IMR-90 (cell line): ENCODE data around the gene CREG2.

Experiments
- POLR2A ChIP-seq: IDR thresholded peaks from 2 replicates; pipeline ENCODE4 v1.6.1; 2012; ENCODE audit warnings: mild to moderate bottlenecking, low read depth, low read length
- RFX5 ChIP-seq: IDR thresholded peaks from 2 replicates; pipeline ENCODE4 v1.8.0; 2012; ENCODE audit warnings: low read depth, mild to moderate bottlenecking, low read length, moderate library complexity
- TF ChIP-seq, protein P1 (sequence below): conservative IDR thresholded peaks from 2 replicates; pipeline ENCODE4 v1.5.1; 2012; ENCODE audit warnings: mild to moderate bottlenecking, low read depth, low read length, improper control_type of control experiment
- TF ChIP-seq, protein P2 (sequence below): fragments of 150-350 bp; IDR thresholded peaks from 2 replicates; pipeline ENCODE4 v1.6.1; 2017; ENCODE audit warnings: mild to moderate bottlenecking, antibody characterized with exemption, low read length, low read depth

DNA sequence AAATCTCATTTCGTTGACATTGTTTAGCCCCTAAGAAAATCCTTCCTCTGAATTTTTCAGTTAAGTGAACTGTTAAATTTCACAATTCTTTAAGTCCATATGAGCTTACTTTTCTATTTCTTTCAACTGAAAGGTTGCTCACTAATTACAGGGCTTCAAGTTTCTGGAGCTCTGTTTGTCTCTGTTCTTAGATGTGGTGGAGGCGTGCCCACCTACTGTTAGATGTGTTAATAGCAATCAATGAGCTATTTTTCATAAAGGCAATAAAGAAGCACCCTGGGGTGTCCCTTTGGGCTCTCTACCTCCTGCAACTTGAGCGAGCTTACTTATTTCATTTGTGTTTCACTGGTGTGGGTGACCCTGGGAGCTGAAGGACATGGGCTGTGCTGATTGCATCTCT is 25.0 kb downstream of the CREG2 start:
- TF ChIP-seq POLR2A (no peak), RFX5 (no peak)
- TF ChIP-seq, protein P1, sequence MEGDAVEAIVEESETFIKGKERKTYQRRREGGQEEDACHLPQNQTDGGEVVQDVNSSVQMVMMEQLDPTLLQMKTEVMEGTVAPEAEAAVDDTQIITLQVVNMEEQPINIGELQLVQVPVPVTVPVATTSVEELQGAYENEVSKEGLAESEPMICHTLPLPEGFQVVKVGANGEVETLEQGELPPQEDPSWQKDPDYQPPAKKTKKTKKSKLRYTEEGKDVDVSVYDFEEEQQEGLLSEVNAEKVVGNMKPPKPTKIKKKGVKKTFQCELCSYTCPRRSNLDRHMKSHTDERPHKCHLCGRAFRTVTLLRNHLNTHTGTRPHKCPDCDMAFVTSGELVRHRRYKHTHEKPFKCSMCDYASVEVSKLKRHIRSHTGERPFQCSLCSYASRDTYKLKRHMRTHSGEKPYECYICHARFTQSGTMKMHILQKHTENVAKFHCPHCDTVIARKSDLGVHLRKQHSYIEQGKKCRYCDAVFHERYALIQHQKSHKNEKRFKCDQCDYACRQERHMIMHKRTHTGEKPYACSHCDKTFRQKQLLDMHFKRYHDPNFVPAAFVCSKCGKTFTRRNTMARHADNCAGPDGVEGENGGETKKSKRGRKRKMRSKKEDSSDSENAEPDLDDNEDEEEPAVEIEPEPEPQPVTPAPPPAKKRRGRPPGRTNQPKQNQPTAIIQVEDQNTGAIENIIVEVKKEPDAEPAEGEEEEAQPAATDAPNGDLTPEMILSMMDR: no peak
- TF ChIP-seq, protein P2, sequence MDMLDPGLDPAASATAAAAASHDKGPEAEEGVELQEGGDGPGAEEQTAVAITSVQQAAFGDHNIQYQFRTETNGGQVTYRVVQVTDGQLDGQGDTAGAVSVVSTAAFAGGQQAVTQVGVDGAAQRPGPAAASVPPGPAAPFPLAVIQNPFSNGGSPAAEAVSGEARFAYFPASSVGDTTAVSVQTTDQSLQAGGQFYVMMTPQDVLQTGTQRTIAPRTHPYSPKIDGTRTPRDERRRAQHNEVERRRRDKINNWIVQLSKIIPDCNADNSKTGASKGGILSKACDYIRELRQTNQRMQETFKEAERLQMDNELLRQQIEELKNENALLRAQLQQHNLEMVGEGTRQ: no peak
